Stimulated activated CD4-positive, alpha-beta T cell treated with anti-CD3 and anti-CD28 coated beads, Interleukin-1b, Interleukin-23, amount 100 ng/mL, for 4 hours (primary cell): ENCODE results near the gene NUMB.

Experiments
- DNase-seq, 2 donors: peaks; one replicate each; pipeline ENCODE4 v3.0.0-alpha.2; 2020; ENCODE audit warnings: low read depth in 2 of 2

NUMB gene

GRCh38 chr14:73458183-73458976, at the start of gene NUMB:
TSS of gene NUMB (minus strand) at chr14:73458546. CDS start at chr14:73355751, 102,795 bp downstream.
- DNase-seq = peak; percentile 87 to 95

- DNase-seq = no peak
Measured at GRCh38 chr14:73503648-73504047, 45.3 kb upstream of the NUMB start.

GRCh38 chr14:73502017-73502619, 43.8 kb upstream of the NUMB start:
- DNase-seq = no peak

GRCh38 chr14:73500360-73500759, 42.0 kb upstream of the NUMB start:
- no peak for DNase-seq

GRCh38 chr14:73494593-73494992, 36.2 kb upstream of the NUMB start:
- DNase-seq = no peak

- no peak for DNase-seq
Measured at GRCh38 chr14:73492670-73493069, 34.3 kb upstream of the NUMB start.

GRCh38 chr14:73492043-73492552, 33.8 kb upstream of the NUMB start:
- no peak for DNase-seq

- peak; percentile 46 to 60 for DNase-seq
Measured at GRCh38 chr14:73491256-73492042, 33.1 kb upstream of the NUMB start.

GRCh38 chr14:73489481-73490175, 31.3 kb upstream of the NUMB start:
- no peak for DNase-seq

GRCh38 chr14:73478684-73479083, 20.3 kb upstream of the NUMB start:
- no peak for DNase-seq

- DNase-seq = no peak
Measured at GRCh38 chr14:73477618-73478266, 19.4 kb upstream of the NUMB start.

- no peak for DNase-seq
Measured at GRCh38 chr14:73476451-73476931, 18.1 kb upstream of the NUMB start.

- no peak for DNase-seq
Measured at GRCh38 chr14:73474952-73475351, 16.6 kb upstream of the NUMB start.

GRCh38 chr14:73472185-73473114, 14.1 kb upstream of the NUMB start:
- no peak for DNase-seq

- no peak for DNase-seq
Measured at GRCh38 chr14:73471582-73472184, 13.3 kb upstream of the NUMB start.

- no peak for DNase-seq
Measured at GRCh38 chr14:73468828-73469375, 10.6 kb upstream of the NUMB start.

GRCh38 chr14:73467800-73468199, 9.5 kb upstream of the NUMB start:
- DNase-seq = peak in 1 of 2 donors; percentile 28

GRCh38 chr14:73467377-73467776, 9.0 kb upstream of the NUMB start:
- peak; percentile 52 to 57 for DNase-seq

GRCh38 chr14:73466861-73467260, 8.5 kb upstream of the NUMB start:
- no peak for DNase-seq
